HG03439 (cell line): ENCODE data around the gene DPRX.
"Not testable (repeated sequence)": the region's sequence is repeated elsewhere in the genome, so short reads cannot be mapped to it uniquely, and the experiment has no call there.

Experiments
- ATAC-seq: cut with Tn5 transposase; IDR thresholded peaks from one replicate; pipeline ENCODE4 v1.9.1; 2021; ENCODE audit warnings: mild to moderate bottlenecking, moderate library complexity; ENCODE audit not compliant: unreplicated experiment

DPRX gene

GRCh38 chr19:53644061-53644816 lies 12.4 kb downstream of the DPRX start:
- no peak for ATAC-seq

GRCh38 chr19:53646144-53646543 lies 14.3 kb downstream of the DPRX start:
- no peak for ATAC-seq

- ATAC-seq = no peak
Measured at GRCh38 chr19:53647350-53647749, 15.6 kb downstream of the DPRX start.

GRCh38 chr19:53647792-53648191 lies 16.0 kb downstream of the DPRX start:
- ATAC-seq = no peak

GRCh38 chr19:53649746-53650593 lies 18.2 kb downstream of the DPRX start:
- ATAC-seq = no peak

GRCh38 chr19:53652476-53652875 lies 20.7 kb downstream of the DPRX start:
- no peak for ATAC-seq

- no peak for ATAC-seq
Measured at GRCh38 chr19:53655042-53655665, 23.4 kb downstream of the DPRX start.

- ATAC-seq = no peak
Measured at GRCh38 chr19:53657330-53657729, 25.5 kb downstream of the DPRX start.

- ATAC-seq = no peak
Measured at GRCh38 chr19:53657778-53658177, 26.0 kb downstream of the DPRX start.

- no peak for ATAC-seq
Measured at GRCh38 chr19:53659292-53659691, 27.5 kb downstream of the DPRX start.

- no peak for ATAC-seq
Measured at GRCh38 chr19:53660584-53660983, 28.8 kb downstream of the DPRX start.

- ATAC-seq = no peak
Measured at GRCh38 chr19:53662209-53662608, 30.4 kb downstream of the DPRX start.

GRCh38 chr19:53664152-53664551 lies 32.4 kb downstream of the DPRX start:
- ATAC-seq = no peak

- ATAC-seq = no peak
Measured at GRCh38 chr19:53664760-53665159, 33.0 kb downstream of the DPRX start.

- ATAC-seq = not testable (repeated sequence)
Measured at GRCh38 chr19:53666331-53666730, 34.5 kb downstream of the DPRX start.

- ATAC-seq = not testable (repeated sequence)
Measured at GRCh38 chr19:53668804-53669203, 37.0 kb downstream of the DPRX start.

GRCh38 chr19:53670345-53670744 lies 38.5 kb downstream of the DPRX start:
- ATAC-seq = no peak

- no peak for ATAC-seq
Measured at GRCh38 chr19:53671663-53672062, 39.9 kb downstream of the DPRX start.
